Stimulated activated CD8-positive, alpha-beta memory T cell treated with anti-CD3 and anti-CD28 coated beads, Interleukin-2, amount 100 ng/mL, for 1 hour (primary cell): ENCODE results near the gene ESRP2.

Source experiments
- DNase-seq, 2 donors: peaks; one replicate each; pipeline ENCODE4 v3.0.0-alpha.2; 2020; ENCODE audit warnings: low read depth in 2 of 2

The ESRP2 gene

DNA sequence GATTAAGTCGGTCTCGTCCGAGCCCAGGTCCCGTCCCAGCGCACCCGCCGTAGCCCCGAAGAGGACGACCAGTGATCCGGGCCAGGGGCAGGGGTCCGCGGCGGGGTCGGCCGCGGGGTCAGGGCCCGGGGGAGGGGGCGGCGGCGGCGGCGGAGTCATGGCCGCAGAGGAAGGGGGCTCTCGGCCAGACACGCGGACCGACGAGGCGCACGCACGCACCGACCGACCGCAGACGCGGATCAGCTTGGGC lies at the start of gene ESRP2:
TSS of gene ESRP2 (minus strand) at position 241 of the 250 bp plus-strand sequence. CDS start at position 159, 82 bp downstream.
- no peak for DNase-seq

DNA sequence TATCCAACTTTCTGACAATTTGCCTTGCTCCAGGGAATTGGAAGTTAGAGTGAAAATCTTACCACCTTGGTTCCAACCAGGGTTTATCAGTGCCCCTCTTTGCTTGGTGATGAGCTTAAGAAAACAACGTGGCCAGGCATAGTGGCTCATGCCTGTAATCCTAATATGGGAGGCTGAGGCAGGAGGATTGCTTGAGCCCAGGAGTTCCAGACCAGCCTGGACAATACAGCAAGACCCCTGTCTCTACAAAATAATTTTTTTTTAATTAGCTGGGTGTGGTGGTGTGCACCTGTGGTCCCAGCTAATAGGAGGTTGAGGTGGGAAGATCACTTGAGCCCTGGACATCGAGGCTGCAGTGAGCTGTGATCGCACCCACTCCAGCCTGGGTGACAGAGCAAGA lies 49.8 kb upstream of the ESRP2 start:
- no peak for DNase-seq

DNA sequence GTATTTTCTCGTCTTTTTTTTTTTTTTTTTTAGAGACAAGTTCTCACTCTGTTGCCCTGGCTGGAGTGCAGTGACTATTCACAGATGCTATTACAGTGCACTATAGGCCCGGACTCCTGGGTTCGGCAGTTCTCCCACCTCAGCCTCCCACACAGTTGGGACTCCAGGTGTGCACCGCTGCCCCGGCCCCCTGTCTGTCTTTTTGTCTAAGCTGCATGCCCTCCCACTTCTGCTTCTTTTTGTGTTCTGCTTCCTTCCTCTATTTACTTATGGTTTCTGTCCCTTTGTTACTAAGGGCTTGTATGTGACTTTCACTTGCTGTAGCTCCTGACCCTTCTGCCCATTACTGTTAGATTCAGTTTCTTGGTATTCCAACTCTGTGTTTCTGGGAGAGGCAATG lies 48.9 kb upstream of the ESRP2 start:
- DNase-seq, result no peak

DNA sequence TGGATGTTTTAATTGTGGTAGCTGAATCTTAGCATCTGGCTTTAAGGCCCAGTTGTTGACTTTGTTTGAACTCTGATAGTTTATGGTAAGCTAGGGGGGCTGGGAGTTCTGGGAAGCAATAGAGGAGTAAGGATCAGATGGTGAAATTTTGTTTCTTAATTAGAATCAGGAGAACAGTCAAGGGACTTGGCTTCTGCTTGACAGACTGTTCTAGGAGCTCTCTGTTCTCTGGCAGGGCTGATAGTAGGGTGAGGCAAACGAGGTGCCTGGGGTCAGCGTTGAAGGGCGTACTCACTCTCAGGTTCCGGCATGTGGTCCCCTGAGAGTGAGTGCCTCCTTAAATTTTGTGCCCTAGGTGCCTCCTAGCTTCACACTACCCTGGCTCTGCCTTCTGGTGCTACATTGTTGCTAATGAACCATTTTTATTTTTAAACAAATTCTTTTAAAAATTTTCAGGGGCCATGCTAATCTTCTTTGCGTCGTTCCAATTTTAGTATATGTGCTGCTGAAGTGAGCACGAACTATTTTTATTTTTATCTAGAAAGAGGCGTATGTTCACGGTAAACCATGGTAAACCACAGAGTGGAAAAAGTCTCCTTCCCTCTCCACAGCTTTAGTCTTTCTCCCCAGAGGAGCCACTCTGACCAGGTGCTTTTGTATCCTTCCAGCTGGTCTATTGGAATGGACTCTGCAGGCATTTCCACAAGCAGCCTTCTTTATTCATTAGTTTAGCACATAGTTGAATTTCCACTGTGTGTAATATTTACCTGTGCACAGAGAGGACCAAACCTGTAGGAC lies 48.1 kb upstream of the ESRP2 start:
- no peak for DNase-seq

DNA sequence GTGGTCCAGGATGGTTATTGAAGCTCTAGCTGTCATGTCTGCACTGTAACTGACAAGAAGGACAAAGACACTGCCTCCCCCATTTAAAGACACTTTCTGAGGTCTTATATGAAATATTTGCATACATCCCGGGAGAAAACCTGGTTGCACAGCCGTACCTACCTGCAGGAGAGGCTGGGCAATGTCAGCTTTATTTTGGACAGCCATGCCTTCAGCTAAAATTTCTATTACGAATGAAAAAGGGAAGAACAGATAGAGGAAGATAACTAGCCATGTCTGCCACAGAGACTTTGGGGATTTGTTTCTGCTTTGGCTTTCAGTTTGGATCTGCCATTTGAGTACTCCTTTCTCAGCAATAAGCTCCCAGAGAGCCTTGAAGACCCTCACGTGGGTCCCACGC lies 47.4 kb upstream of the ESRP2 start:
- no peak for DNase-seq

DNA sequence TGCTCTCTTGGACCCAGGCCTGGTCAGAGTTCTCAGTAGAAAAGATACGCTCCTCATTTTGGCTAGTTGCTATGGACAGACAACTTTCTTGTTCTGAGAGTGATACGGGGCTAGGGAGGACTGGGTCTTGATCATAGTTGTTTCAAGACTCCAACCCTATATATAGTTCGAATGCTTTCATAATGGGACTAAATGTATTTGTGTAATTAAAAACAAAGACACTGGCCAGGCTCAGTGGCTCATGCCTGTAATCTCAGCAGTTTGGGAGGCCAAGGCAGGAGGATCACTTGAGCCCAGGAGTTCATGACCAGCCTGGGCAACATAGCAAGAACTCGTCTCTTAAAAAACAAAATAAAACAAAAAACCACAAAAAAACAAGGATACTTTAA lies 46.1 kb upstream of the ESRP2 start:
- DNase-seq, result no peak

DNA sequence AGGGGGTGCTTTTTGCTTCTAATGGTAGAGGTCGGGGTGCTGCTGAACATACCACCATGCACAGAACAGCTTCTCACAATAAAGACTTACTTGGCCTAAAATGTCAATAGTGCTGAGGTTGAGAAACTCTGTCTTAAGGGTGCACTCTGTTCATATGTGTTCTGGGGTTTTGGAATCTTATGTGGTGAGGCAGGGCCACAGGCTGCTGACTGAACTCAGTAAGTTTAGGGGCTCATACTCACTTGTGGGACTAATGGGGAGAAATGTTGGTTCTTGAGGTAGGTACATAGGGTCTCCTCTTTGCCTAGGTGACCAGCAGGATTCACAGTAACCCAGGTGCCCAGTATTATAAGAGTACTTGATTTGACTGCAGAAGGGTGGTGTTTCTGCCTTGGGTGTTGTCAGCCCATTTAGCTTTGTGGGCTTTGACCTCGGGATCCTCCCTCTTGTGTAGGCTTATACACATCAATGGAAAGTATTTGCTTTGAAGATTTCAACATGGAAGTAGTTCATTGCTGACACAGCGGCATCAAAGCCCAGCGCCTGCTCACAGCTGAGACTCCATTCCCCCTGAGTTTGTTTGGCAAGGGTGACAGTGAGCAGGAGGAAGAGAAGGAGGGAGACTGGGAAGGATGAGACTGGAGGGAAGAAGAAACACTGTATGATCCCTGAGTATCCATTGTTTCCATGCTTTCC lies 45.6 kb upstream of the ESRP2 start:
- no peak for DNase-seq

DNA sequence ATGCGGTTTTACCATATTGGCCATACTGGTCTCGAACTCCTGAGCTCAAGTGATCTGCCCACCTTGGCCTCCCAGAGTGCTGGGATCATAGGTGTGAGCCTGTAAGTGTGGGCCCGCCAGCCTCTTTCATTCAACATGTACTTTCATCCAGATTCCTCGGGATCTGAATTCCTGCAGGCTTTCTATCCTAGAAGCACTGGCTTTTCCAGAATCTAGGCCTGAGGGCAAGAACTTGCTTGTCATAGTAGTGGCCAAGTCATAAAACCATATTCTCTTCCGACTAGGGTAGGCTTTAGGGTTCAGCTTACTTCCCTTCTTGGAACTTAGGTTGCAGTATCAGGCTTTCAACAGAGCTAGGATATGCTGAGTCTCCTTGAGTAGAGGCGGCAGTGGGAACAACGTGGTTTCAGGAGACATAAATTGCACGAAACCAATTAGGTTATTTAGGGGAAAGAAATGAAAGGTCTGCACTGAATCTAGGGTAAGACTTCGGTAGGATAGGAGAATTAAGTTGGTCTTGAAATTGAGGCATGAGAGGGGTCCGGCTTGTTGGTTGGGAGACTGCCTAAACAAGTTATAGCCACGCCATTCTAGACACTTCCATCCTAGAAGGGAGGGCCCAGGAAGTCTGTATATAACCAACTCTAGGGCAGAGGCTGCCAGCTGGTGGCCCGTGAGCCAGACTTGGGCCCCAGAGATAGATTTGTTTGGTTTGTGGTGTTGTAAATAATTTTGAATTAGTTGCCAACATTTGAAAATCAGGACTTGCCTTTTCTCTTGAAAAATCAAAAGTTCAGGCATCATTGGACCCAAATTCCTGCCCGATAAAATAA lies 44.0 kb upstream of the ESRP2 start:
- no peak for DNase-seq

DNA sequence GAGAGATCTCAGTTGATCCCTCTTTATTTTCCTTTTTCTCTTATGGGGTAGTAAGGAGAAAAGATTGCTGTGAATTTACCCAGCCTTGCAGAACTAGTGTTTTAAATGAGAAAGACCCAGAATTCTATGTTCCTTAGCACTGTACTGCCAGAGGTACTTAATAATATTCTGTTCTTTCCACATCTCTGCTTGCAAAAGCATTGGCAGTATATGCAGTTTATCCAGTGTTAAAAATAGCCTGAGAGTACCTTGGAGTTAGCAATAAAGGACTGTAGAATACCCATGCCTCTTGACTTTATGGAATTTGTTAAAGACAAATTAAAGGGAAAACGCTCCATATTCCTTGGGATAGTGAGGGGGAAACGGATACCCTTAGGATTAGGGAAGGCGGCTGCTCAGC lies 40.3 kb upstream of the ESRP2 start:
- no peak for DNase-seq

DNA sequence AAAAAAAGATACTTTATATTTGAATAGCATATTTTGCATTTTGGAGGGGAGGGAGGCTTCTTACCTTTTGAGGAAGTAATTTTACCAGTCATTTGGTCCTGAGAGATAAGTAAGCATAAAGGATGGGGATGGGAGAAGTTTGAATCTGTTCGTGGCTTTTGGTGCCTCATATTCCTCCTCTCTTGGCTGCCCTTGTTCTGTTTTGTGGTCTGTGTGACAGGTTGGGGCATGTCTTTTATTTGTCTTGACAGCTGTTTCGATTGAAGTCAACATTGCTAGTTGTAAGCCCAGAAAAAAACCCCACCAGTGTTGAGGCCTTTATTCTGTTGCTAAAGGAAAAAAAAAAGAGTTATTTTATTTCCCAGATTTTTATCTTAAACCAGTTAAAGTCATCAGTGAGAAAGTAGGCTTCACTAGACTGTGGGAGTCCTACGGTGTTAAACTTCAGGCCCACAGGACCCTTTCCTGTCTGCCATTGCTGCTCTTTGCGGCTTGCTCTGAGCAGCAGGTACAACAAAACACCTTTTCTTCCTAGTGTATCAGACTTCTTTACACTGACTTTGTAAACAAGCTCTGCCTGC lies 39.8 kb upstream of the ESRP2 start:
- no peak for DNase-seq

DNA sequence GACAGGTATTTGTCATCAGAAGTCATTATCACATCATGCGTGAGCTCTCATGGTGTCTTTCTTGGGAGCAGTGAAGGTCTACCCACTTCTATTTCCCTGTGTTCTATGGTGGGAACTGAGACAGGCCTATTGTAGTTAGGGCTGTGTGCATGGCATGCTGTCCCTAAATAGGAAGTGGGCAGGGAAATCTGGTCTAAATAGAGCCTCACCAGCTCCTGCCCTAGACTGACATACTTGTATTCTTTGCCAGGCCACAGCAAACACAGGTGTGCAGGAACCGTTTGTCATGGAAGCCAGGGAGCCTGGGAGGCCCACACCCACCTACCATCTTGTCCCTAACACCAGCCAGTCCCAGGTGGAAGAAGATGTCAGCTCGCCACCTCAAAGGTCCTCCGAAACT lies 38.5 kb upstream of the ESRP2 start:
- DNase-seq, result no peak

DNA sequence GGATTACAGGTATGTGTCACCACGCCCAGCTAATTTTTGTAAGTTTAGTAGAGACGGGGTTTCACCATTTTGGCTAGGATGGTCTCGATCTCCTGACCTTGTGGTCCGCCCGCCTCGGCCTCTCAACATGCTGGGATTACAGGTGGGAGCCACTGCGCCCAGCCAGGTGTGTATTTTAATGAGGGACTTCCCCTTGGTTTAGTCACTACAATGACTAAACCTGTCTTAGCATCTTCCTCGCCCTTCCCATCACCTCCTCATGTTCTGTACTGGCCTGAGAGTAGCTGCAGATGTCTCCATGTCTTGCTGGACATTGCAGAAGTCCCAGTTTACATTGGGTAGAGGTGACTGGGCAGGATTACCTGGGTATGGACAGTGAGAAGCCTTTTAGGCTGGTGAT lies 38.0 kb upstream of the ESRP2 start:
- no peak for DNase-seq

DNA sequence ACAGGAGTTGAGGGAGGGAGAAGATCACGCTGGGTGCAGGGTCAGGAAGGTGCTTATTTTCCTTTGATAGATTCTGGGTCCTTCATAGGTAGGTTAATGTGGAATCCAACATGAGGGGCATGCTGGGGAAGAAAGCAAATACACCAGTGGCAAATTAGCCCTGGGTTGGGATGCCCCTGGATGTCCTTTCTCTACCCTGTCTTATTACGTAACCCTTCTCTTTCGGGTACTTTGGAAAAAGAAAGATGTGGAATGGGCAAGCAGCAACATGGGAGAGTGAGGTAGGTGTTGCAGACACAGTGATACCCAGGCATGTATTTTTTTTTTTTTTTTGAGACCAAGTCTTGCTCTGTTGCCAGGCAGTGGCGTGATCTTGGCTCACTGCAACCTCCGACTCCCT lies 37.5 kb upstream of the ESRP2 start:
- DNase-seq, result no peak

DNA sequence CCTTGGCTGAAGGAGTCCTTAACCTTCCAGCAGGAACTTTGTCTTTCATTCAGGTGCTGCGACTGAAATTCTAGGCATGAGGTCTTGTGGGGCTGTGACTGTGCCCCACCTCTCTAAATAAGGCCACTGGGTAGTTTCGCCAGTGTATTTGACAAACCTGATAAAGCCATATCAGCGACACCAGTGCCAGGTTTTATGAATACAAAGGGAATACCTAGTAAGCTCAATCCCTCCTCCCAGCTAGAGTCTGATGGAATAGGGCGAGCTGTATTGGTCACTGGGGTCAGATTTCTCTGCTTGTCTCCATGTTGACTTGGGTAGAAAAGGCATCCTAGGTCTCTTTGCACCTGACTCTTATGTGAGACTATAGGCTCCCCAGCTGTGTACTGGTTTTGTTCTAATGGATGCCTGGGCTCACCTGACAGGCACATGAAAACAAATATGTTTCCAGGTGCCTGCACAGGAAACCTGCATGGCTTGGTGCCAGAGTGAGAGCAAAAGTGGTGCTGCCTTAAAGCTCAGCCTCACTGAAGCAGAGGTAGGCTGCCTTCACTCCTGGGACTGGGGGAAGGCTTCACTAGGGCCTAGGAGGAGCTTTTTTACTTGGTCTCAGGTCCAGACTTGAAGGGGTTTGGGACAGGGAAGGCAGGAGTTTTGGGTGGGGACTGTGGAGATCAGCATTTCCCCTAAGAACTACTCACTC lies 36.7 kb upstream of the ESRP2 start:
- no peak for DNase-seq

DNA sequence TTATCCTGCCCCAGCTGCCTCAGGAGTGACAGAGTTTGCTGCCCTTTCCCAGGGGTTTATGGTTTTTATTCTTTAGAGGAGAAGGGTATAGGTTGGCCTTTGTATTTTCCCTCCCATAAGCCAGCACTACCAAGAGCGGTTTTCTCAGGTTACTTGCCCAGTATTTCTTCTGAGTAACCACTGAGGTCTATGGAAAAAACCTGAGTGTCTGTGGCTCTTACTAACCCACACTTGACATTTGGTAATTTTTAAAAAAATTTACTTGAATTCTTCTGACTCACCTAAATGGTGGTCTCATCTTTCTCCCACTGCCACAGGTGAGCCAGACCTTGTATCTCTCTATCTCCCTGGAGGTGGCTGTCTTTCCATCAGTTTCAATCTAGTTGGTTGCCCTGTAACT lies 34.4 kb upstream of the ESRP2 start:
- DNase-seq, result no peak

DNA sequence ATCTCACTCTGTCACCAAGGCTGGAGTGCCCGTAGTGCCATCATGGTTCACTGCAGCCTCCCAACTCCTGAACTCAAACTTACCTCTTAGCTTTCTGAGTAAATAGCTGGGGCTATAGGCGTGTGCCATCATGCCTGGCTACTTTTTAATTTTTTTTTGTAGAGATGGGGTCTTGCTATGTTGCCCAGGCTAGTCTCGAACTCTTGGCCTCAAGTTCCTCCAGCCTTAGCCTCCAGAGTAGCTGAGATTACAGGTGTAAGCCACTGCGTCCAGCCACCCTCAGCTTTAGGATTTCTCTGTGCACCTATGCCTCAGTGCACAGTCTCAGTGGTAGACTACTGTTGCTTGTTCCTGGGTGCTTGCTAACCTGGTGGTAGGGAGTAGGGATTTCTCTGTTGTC lies 33.9 kb upstream of the ESRP2 start:
- no peak for DNase-seq

DNA sequence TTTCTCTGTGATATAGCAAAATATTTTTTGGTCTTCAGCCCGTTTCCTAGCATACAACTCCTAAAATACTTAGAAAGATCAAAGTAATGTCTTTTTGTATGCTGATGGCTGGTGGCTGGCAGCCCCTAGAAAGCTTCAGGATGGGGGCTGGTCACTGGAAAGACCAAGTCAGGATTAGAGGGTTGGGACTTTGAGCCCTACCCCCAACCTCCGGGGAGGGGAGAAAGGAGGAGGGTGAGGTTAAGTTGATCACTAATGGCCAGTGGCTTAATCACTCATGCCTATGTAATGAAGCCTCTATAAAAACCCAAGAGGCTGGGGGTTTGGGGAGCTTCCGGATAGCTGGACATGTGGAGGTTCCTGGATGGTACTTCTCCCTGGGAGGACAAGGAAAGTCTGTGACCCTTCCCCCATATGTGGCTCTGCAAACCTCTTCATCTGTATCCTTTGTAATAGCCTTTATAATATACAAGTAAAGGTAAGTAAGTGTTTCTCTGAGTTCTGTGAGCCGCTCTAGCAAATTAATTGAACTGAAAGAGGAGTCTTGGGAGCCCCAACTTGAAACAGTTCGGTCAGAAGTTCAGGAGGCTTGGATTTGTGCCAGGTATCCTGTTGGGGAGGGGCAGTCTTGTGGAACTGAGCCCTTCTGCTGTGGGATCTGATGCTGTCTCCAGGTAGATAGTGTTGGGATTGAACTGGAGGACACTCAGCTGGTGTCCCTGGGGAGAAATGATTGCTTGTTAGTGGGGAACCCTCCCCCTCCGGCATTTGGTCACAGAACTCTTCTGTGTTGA lies 31.9 kb upstream of the ESRP2 start:
- no peak for DNase-seq

DNA sequence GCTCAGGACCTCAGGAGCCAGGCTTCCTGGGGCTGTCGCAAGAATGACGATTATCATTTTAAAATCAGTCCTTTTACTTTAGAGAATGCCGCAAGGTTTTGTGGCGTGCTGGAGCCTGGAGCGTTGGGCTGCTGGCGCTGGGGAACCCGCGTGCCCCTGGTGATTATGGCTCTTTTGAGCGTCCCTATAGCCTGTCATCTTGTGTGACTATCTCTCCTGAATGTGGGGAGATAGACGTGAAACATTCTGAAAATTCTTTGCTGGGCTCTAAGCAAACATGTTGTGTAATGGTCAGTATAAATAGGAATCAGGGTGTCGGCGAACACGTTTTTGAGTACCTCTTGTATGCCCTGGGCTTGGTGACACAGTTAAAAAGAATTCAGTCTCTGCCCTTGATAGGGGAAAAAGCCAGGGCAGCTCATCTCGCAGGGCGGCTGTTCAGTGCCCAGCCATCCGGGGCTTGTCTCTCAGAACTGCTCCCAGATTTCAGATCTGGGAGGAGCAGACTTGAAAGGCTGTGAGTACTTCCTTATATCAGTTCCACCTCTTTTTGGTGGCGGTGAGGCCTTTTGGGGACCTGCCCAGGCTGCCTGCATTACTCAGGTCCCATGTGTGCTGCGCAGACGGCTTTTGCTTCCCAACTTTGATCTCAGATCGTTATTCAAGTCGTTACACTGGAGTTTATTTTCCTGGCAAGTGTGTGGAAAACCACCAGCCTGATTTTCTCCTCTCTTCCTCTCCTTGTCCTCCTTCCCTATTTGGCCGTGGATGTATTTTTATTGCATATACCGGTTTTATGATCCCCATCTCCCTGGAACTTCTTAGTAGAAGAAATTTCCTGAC lies 29.4 kb upstream of the ESRP2 start:
- DNase-seq, result no peak

DNA sequence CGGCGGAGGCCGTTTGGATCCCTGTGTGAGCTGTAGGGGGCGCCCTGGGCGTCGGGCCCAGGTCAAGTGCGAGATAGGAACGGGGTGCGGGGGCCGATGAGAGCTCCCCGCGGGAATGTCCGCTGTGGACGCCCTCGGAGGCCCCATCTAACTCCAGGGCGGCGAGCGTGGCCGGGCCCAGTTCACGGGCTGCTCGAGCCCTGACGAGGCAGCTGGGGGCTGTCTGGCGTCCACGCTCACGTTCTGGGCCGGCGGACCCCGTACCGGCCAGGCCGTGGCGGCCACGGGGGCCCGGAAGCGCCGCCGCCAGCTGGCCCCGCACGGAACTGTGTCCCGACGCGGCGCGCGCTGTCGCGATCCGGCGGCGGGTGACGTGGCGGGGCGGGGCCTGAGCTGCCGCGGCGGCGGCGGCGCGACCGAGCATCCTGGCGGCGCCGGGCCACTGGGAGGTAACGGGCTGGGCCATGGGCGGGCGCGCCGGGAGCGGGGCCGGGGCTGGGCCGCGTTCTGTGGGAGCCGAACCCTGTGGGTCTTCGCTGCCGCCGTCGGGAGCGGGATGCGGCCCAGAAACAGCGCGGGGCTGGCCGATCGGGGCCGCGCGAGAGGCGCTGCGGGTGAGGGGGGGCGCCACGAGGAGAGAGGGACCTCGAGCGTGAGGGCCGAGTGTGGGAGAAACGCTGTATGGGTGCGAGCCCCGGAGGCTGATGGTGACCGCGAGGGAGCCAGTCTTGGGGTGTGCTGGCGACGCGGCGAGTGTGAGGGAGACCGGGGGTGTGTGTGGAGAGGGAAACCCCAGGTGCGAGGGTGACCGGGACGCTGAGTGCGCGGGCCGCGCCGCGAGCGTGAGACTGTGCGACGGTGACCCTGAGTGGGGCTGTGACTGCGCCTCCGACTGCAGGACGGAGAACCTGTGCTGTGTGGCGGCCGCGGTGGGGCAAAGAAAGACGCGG lies 28.5 kb upstream of the ESRP2 start, which contains the start of gene SLC7A6:
TSS of gene SLC7A6 (plus strand) at position 399 of the 950 bp plus-strand sequence. CDS start 10,201 bp downstream, outside the sequence.
- DNase-seq, result peak; percentile 66
